GM12873 (cell line): ENCODE results near the gene SYT5.

Source experiments
- TF ChIP-seq, protein P1 (sequence below): IDR thresholded peaks from 2 replicates; pipeline ENCODE4 v1.5.1; 2012; ENCODE audit warnings: low read depth, mild to moderate bottlenecking, moderate library complexity, low read length, control low read depth; ENCODE audit not compliant: insufficient read depth; ENCODE audit errors: missing control alignments

Gene SYT5

DNA sequence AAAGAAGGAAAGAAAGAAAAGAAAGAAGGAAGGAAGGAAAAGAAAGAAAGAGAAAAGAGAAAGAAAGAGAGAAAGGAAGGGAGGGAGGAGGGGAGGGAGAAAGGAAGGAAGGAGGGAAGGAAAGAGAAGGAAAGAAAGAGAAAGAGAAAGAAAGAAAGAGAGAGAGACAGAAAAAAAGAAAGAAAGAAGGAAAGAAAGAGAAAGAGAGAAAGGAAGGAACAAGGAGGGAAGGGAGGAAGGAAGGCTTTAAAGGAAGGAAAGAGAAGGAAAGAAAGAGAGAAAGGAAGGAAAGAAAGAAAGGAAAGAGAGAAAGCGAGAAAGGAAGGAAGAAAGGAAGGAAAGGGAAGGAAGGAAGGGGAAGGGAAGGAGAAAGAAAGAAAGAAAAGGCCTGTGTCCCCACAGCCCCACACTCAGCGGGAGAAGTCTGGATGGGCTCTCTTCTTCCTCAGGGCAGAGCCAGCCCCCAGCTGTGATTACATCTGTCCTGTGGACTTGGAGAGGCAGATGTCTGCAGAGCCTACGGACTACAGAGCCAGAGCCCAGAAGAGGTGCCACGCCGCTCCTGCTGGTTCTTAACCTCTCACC lies 19.6 kb upstream of the SYT5 start:
- TF ChIP-seq, protein P1, sequence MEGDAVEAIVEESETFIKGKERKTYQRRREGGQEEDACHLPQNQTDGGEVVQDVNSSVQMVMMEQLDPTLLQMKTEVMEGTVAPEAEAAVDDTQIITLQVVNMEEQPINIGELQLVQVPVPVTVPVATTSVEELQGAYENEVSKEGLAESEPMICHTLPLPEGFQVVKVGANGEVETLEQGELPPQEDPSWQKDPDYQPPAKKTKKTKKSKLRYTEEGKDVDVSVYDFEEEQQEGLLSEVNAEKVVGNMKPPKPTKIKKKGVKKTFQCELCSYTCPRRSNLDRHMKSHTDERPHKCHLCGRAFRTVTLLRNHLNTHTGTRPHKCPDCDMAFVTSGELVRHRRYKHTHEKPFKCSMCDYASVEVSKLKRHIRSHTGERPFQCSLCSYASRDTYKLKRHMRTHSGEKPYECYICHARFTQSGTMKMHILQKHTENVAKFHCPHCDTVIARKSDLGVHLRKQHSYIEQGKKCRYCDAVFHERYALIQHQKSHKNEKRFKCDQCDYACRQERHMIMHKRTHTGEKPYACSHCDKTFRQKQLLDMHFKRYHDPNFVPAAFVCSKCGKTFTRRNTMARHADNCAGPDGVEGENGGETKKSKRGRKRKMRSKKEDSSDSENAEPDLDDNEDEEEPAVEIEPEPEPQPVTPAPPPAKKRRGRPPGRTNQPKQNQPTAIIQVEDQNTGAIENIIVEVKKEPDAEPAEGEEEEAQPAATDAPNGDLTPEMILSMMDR, result no peak

DNA sequence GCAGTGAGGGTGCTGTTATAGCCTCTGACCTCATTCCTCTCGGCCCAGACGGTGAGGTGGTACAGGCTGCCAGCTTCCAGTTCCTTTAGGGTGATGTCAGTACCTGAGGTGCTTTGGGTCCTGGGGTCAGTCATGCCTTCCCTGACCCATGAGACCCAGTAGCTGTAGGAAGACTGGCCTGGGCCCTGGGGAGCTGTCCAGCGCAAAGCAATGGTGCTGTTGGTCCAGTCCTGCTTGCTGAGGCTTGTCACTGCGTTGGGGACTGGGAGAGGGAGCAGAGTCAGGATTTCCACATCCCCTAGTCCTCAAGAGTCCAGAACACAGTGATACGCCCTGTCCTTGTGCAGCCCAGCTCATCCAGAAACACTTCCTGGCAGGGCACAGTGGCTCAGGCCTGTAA lies 18.6 kb upstream of the SYT5 start:
- TF ChIP-seq, protein P1, result no peak

DNA sequence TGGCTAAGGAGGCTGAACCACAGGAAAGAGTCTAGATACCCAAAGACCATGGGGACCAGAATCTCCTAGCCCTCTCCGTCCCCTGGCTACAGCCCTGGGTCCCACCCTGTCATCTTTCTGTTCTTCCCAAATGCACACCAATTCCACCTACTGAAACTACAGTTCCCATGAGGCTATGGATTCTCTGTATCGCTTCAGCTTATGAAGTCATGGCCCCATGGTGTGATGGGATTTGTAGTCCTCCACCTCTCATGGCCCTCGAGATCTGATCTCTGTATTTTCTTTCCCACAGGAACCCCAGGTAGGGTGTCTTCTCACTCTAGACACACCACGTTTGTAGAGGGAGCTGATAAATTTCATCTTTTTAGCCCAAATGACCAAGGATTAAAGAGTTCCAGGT lies 17.4 kb upstream of the SYT5 start:
- TF ChIP-seq, protein P1, result no peak

DNA sequence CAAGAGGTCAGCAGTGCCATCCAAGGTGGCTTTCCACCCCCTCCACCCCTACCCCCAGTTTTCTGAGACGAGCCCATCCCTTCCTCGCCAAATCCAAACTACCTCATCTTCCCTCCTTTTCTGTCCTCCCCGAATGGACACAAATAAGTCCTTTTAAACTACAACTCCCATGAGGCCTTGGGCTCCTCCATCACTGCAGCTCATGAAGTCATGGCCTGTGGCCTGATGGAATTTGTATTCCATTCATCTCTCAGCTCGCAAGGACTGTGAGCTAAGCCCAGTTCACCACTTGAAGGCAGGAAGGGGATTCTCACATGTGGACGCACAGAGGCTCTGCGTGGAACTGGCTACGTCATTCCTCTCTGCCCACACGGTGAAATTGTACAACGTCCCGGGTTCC lies 16.7 kb upstream of the SYT5 start:
- TF ChIP-seq, protein P1, result no peak

DNA sequence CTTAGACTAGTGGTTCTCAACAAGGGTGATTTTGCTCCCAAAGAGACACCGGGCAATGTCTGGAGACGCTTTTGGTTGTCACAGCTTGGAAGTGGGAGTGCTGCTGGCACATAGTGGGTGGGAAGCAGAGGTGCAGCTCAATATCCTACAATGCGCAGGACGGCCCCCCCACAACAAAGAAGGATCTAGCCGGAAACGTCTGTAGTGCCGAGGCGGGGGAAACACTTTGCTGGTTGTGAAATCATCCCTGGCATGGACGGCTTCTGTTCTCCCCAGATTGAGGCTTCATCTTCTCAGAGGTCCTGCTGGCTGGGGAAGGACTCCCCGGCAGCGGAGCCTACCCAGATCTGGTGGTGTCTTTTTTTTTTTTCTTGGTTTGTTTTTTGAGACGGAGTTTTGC lies 13.4 kb upstream of the SYT5 start:
- TF ChIP-seq, protein P1, result no peak

DNA sequence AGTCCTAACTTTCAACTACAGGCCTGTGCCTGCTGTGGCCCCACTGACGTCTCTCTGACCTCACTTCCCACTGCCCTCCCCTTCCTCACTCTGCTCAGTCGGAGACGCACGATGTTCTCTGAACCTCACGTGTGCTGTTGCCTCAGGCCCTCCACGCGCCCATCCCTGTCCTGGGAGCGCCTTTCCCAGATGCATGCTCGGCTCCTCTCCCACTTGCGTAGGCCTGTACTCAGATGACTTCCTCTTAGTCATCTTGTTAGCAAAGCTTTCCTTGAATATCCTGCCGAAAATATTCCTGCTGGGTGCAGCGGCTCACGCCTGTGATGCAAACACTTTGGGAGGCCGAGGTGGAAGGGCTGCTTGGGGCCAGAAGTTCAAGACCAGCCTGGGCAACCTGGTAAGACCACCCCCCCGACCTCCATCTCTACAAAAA lies 9.3 kb upstream of the SYT5 start:
- TF ChIP-seq, protein P1, result no peak

DNA sequence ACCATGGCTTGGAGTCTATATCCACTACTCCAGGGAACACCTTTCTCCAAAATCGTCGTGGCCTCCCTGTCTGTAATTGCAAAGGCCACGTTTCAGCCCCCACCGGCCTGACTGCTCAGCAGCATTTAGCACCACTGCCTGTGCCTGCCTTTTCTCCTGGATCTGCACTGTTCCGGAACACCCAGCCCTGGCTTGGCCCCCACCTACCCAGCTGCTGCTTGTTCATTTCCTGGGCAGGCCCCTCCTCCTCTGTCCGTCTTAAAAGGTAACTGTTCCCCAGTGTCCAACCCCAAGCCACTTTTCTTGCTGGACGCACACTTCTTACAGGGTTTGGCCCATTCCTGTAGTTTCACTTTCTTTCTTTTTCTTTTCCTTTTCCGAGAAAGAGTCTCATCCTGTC lies 8.5 kb upstream of the SYT5 start:
- TF ChIP-seq, protein P1, result no peak
